ENCODE data around the gene PARP16. TPM values are rescaled to one million over a fixed set of nuclear protein-coding genes. Genes with fewer than 3 reads are reported as not detected.
A peak's percentile ranks its signal among the peaks of the same experiment; 100 is the strongest.

Gene PARP16
- total RNA-seq, 1 donor from 2014 or later: 15.5 TPM

- Mint-ChIP-seq H3K36me3 (ENCODE audit: low read depth) (no peaks in the 10 kb centered on the region), H3K27ac (ENCODE audit: unreplicated experiment) (peak within 1 kb of the TSS; percentile 99), H3K9me3 (no peaks in the 10 kb centered on the region), H3K4me3 (peak within 1 kb of the TSS; percentile 91), H3K4me1 (peaks cover 29% of the 10 kb centered on the region), H3K27me3 (ENCODE audit: low read depth) (peaks cover 17% of the 10 kb centered on the region)
- TF ChIP-seq, protein P1, sequence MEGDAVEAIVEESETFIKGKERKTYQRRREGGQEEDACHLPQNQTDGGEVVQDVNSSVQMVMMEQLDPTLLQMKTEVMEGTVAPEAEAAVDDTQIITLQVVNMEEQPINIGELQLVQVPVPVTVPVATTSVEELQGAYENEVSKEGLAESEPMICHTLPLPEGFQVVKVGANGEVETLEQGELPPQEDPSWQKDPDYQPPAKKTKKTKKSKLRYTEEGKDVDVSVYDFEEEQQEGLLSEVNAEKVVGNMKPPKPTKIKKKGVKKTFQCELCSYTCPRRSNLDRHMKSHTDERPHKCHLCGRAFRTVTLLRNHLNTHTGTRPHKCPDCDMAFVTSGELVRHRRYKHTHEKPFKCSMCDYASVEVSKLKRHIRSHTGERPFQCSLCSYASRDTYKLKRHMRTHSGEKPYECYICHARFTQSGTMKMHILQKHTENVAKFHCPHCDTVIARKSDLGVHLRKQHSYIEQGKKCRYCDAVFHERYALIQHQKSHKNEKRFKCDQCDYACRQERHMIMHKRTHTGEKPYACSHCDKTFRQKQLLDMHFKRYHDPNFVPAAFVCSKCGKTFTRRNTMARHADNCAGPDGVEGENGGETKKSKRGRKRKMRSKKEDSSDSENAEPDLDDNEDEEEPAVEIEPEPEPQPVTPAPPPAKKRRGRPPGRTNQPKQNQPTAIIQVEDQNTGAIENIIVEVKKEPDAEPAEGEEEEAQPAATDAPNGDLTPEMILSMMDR (conservative IDR thresholded peaks at IDR 0.05): peak; percentile 96
- DNase-seq (ENCODE audit: low read depth, low spot score): peak; percentile 79
Measured at GRCh38 chr15:65304381-65305149, 17.9 kb upstream of the PARP16 start, which contains the start of gene RNU5B-1. Gene RNU5B-1 (plus strand): TSS chr15:65304677.

DNA sequence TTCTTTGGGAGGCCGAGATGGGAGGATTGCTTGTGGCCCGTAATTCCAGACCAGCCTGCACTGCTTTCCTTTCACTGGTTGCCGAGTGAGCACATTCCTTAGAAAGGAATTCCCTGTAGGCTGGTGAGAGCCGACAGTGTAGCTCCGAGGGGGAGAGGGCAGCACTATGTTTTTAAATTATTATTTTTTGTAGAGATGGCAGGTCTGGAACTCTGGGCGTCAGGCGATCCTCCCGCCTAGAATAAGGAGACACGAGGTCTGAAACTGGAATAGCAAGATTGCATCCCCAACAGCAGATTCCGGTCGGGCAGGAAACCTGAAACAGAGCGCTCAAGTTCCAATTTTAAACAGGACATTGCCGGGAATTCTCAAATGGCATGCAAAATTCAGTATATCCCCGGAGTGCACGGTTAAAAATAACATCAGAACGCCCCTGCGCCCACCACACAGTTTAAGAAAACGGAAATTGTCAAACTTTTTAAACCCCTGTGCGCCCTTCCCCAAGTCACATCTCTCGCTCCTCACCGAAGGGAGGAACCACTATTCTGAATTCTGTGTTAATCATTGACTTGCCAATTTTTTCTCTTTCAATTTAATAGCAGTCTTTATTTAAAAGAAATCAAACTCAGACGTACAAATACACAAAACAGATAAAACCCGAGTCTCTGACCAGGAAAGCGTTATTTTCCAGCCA is 17.2 kb upstream of the PARP16 start:
- no peak for DNase-seq (ENCODE audit: low read depth, low spot score)
- Mint-ChIP-seq H3K36me3 (ENCODE audit: low read depth) (no peaks in the 10 kb centered on the region), H3K27ac (ENCODE audit: unreplicated experiment) (peak overlapping the region; percentile 99), H3K27me3 (ENCODE audit: low read depth) (peaks cover 17% of the 10 kb centered on the region), H3K4me1 (peaks cover 29% of the 10 kb centered on the region), H3K9me3 (no peaks in the 10 kb centered on the region), H3K4me3 (peak overlapping the region; percentile 91)
- TF ChIP-seq, protein P1 (conservative IDR thresholded peaks at IDR 0.05): no peak

DNA sequence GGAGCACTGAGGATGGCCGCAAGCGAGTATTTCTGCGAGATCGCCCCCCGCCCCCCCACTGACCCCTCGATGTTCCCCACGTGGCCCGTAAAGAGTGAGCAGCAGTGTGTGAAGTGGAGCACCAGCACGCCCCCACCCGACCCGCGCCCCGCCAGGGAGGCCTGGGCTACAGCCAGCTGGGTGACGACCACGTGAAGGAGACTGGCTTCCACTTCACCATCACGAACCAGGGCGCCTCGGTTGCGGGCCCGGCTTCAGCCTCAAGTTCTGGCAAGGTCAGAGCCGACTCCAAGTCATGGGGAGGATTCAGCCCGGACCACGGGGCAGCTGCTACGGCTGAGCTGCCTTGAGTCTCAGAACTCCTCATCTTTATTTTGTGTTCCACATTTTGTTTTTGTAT is 15.4 kb upstream of the PARP16 start:
- H3K36me3 Mint-ChIP-seq (ENCODE audit: low read depth): no peaks in the 10 kb centered on the region
- no peak for DNase-seq (ENCODE audit: low read depth, low spot score)

GRCh38 chr15:65300924-65301441 is 14.3 kb upstream of the PARP16 start:
- Mint-ChIP-seq H3K4me1 (peaks cover 31% of the 10 kb centered on the region), H3K27me3 (ENCODE audit: low read depth) (peaks cover 21% of the 10 kb centered on the region), H3K36me3 (ENCODE audit: low read depth) (no peaks in the 10 kb centered on the region), H3K27ac (ENCODE audit: unreplicated experiment) (no peak overlapping the region), H3K4me3 (no peak overlapping the region), H3K9me3 (no peaks in the 10 kb centered on the region)
- no peak for DNase-seq (ENCODE audit: low read depth, low spot score)
- TF ChIP-seq, protein P1 (conservative IDR thresholded peaks at IDR 0.05): no peak

More for the DNA sequence above, 15.4 kb upstream of the PARP16 start:
- peaks cover 34% of the 10 kb centered on the region for H3K4me1 Mint-ChIP-seq
- TF ChIP-seq, protein P1 (conservative IDR thresholded peaks at IDR 0.05): no peak
- peak overlapping the region; percentile 49 for H3K4me3 Mint-ChIP-seq
- H3K27me3 Mint-ChIP-seq (ENCODE audit: low read depth): peaks cover 17% of the 10 kb centered on the region
- no peak overlapping the region for H3K27ac Mint-ChIP-seq (ENCODE audit: unreplicated experiment)
- no peaks in the 10 kb centered on the region for H3K9me3 Mint-ChIP-seq

DNA sequence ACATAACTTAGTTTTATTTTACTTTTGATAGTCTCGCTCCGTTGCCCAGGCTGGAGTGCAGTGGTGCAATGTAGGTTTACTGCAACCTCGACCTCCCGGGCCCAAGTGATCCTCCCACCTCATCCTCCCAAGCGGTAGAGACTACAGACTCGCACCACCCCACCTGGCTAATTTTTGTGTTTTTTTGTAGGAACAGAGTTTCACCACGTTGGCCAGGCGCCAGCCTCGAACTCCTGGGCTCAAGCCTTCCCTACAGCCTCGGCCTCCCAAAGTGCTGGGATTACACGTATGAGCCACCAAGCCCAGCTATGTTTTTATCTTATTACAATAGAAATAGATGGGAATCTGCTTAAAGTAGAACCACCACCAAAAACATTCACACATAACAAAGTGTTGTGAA is 12.0 kb upstream of the PARP16 start:
- Mint-ChIP-seq H3K27me3 (ENCODE audit: low read depth) (peaks cover 12% of the 10 kb centered on the region), H3K9me3 (no peaks in the 10 kb centered on the region), H3K4me1 (peaks cover 22% of the 10 kb centered on the region), H3K36me3 (ENCODE audit: low read depth) (no peaks in the 10 kb centered on the region), H3K27ac (ENCODE audit: unreplicated experiment) (no peak overlapping the region), H3K4me3 (no peak overlapping the region)
- no peak for DNase-seq (ENCODE audit: low read depth, low spot score)
- TF ChIP-seq, protein P1 (conservative IDR thresholded peaks at IDR 0.05): no peak
